ENCODE results near the gene PLXNA4.

DNA sequence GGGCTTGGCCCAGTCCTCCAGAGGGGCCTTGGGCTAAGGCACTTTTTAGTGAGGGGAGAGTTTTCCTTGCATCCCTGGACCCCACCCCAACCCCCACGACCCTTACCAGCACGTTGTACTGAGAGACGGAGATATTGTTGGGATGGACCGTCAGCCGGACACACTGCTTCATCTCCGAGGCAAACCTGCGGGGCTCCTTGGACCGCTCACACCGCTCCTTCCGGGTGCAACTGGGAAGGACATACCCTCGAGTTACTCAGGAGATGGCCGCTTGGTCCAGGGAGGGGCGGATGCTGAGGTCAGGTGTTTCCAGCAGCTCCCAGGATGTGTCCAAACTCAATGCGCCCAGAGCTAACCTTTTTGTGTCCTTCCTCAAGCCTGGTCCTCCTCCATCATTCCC lies 348.0 kb downstream of the PLXNA4 start:
- no peak for TF ChIP-seq GATA3 (IDR thresholded peaks at IDR 0.05; ENCODE audit: low read depth, low read length)
- no peak for TF ChIP-seq GATA2 (IDR thresholded peaks at IDR 0.05; ENCODE audit: low read depth, low read length)

Data from SH-SY5Y (cell line).